Measurements from ENCODE around the gene APPBP2.

Gene APPBP2

DNA sequence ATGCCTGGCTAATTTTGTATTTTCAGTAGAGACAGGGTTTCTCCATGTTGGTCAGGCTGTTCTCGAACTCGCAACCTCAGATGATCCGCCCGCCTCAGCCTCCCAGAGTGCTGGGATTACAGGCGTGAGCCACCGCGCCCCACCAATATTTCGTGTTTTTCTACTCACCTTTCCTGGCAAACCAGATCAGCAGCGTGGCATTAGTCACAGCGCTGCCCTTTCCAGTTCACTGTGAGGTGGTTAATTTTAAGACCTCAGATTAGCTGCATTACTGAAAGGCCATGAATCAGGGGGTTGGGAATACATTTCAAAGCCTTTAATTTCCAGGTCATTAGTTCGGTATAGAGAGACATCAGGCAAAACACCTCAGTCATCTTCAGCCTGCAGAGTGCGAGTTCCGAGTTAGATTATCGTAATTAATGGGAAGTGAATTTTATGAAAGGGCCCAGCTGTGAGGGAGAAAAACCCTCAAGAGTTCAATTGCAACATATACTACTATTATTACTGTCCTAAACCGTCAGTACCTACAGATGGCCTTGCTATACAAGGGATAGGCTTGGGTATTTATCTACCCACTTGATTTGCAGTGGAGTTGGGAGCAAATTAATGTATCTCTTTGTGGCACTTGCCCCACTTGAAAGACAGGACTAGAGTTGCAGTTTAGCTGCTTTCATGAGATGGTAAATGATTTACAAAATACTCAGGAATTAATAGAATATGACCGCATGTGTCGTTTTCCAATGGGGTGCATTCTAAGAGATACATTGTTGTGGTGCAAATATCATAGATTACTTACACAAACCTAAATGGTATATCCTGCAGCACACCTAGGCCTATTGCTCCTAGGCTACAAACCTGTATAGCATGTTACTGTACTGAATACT is 132.0 kb downstream of the APPBP2 start:
- DNase-seq, result no peak

All from NK-92 treated with Interleukin-12 subunit alpha and Interleukin-12 subunit beta, amount 100 ng/mL, for 24 hours (cell line).